ENCODE results near the gene OPTC. TPM values are rescaled to one million over a fixed set of nuclear protein-coding genes. Genes with fewer than 3 reads are reported as not detected.
"Not testable (repeated sequence)": the region's sequence is repeated elsewhere in the genome, so short reads cannot be mapped to it uniquely, and the experiment has no call there.

Gene OPTC
- total RNA-seq, 2 donors from 2014 or later: not detected

GRCh38 chr1:203465948-203466347 lies 28.0 kb upstream of the OPTC start:
- ATAC-seq (no peak), DNase-seq (no peak)
- Histone ChIP-seq H3K4me3 (no peak overlapping the region), H3K9me3 (no peaks in the 10 kb centered on the region), H3K36me3 (replicated peaks in 1 of 2; ENCODE audit: insufficient read depth in 1 of 2, low read depth in 2 of 2) (no peaks in the 10 kb centered on the region), H3K27ac (no peak overlapping the region), H3K27me3 (no peaks in the 10 kb centered on the region), H3K4me1 (peaks cover 6% of the 10 kb centered on the region)
- WGBS, 2 donors: 28 to 31% methylated on average over 7 of the region's 7 CpGs
- TF ChIP-seq CTCF (IDR thresholded peaks at IDR 0.05) (no peak), POLR2A (IDR thresholded peaks at IDR 0.05) (no peak)
- intact Hi-C loops (cut with DNase I): no loop called here

- intact Hi-C loops (cut with DNase I); DNase-seq; H3K27ac ChIP-seq; H3K4me1 ChIP-seq; H3K27me3 ChIP-seq; H3K9me3 ChIP-seq; ATAC-seq; H3K36me3 ChIP-seq (replicated peaks in 1 of 2; ENCODE audit: insufficient read depth in 1 of 2, low read depth in 2 of 2); H3K4me3 ChIP-seq: not testable (repeated sequence)
- 85 to 87% methylated on average over 13 of the region's 13 CpGs for WGBS, 2 donors
Observed at GRCh38 chr1:203466906-203467549, 26.9 kb upstream of the OPTC start.

GRCh38 chr1:203467550-203467921 lies 26.4 kb upstream of the OPTC start:
- intact Hi-C loops (cut with DNase I): no loop called here
- Histone ChIP-seq H3K27ac (no peak overlapping the region), H3K9me3 (no peaks in the 10 kb centered on the region), H3K4me3 (no peak overlapping the region), H3K27me3 (no peaks in the 10 kb centered on the region), H3K4me1 (peaks cover 6% of the 10 kb centered on the region), H3K36me3 (replicated peaks in 1 of 2; ENCODE audit: insufficient read depth in 1 of 2, low read depth in 2 of 2) (no peaks in the 10 kb centered on the region)
- WGBS, 2 donors: 70 to 77% methylated on average over 9 of the region's 9 CpGs
- TF ChIP-seq POLR2A (IDR thresholded peaks at IDR 0.05) (no peak), CTCF (IDR thresholded peaks at IDR 0.05) (no peak)
- DNase-seq (peak; percentile 22 to 51 (median 45)), ATAC-seq (peak; percentile 30)

GRCh38 chr1:203468326-203468725 lies 25.6 kb upstream of the OPTC start:
- Histone ChIP-seq H3K27ac (no peak overlapping the region), H3K4me3 (no peak overlapping the region), H3K36me3 (replicated peaks in 1 of 2; ENCODE audit: insufficient read depth in 1 of 2, low read depth in 2 of 2) (no peaks in the 10 kb centered on the region), H3K27me3 (no peaks in the 10 kb centered on the region), H3K9me3 (no peaks in the 10 kb centered on the region), H3K4me1 (peaks cover 6% of the 10 kb centered on the region)
- WGBS, 2 donors: 81 to 88% methylated on average over 2 of the region's 2 CpGs
- no peak for ATAC-seq
- TF ChIP-seq CTCF (IDR thresholded peaks at IDR 0.05) (no peak), POLR2A (IDR thresholded peaks at IDR 0.05) (no peak)
- DNase-seq: no peak
- intact Hi-C loops (cut with DNase I): no loop called here

- H3K27me3 ChIP-seq: no peaks in the 10 kb centered on the region
- no peaks in the 10 kb centered on the region for H3K36me3 ChIP-seq (replicated peaks in 1 of 2; ENCODE audit: insufficient read depth in 1 of 2, low read depth in 2 of 2)
- intact Hi-C loops (cut with DNase I): no loop called here
- DNase-seq (no peak), ATAC-seq (no peak)
- 60 to 70% methylated on average over 5 of the region's 5 CpGs for WGBS, 2 donors
- no peaks in the 10 kb centered on the region for H3K9me3 ChIP-seq
- TF ChIP-seq CTCF (IDR thresholded peaks at IDR 0.05) (no peak), POLR2A (IDR thresholded peaks at IDR 0.05) (no peak)
- H3K4me1 ChIP-seq: peaks cover 10% of the 10 kb centered on the region
- H3K4me3 ChIP-seq: no peak overlapping the region
- H3K27ac ChIP-seq: no peak overlapping the region
Observed at GRCh38 chr1:203470240-203470639, 23.7 kb upstream of the OPTC start.
